K562 (cell line): ENCODE results near the gene OR9Q1. TPM values are rescaled to one million over a fixed set of nuclear protein-coding genes. Genes with fewer than 3 reads are reported as not detected.

Experiments used
- ATAC-seq: fragments of 200-7000 bp; cut with Tn5 transposase; 3 replicates; pipeline ENCODE4 v1.9.1; 2020; ENCODE audit warnings: moderate library complexity
- BruUV-seq: library from RNA; stranded (reverse); fragments of 400-500 nt; replicated peaks from 2 replicates; lab custom pipeline; 2021; lab: Mats Ljungman, UMichigan
- CTCF ChIA-PET: fragments of 300-600 bp; formaldehyde crosslinking; extraction: SDS; loops from one replicate; lab custom pipeline; 2021; ENCODE audit warnings: low intra/inter-chr PET ratio; lab: Yijun Ruan, JAX
- POLR2A ChIA-PET: fragments of 300-600, 350-650 bp; sonication (Branson Sonifier 250); formaldehyde crosslinking; extraction: SDS; loops from one replicate; lab custom pipeline; 2021; ENCODE audit warnings: antibody characterized with exemption, inconsistent platforms; lab: Yijun Ruan, JAX
- DNase-seq, 4 experiments: peaks; one replicate each; pipeline versions ENCODE4 v3.0.0 to v3.0.0-alpha.2; 2011 to 2018; ENCODE audit warnings: low spot score in 3 of 4, mixed read lengths in 3 of 4; ENCODE audit errors: extremely low read depth in 1 of 4
- FAIRE-seq: peaks from 2 replicates; lab custom pipeline; 2011; peaks lifted over from hg19 to GRCh38; lab: Jason Lieb, UNC
- H2AFZ ChIP-seq: 2 replicates; pipeline ENCODE4 v1.6.0; 2011; ENCODE audit warnings: low read depth, low read length, control low read depth, inconsistent platforms
- H3K27ac ChIP-seq: fragments of 200-600 bp; 3 replicates; pipeline ENCODE4 v1.8.0; 2011; ENCODE audit warnings: low read depth, mild to moderate bottlenecking, control low read depth, inconsistent platforms, low read length, moderate library complexity, mixed read lengths; ENCODE audit errors: extremely low read depth
- H3K27me3 ChIP-seq, 2 experiments: fragments of 300-600 bp in 1 of 2; 2 replicates in 1 of 2; 3 replicates in 1 of 2; pipeline versions ENCODE4 v1.6.0 to v1.8.0; 2011; ENCODE audit warnings: inconsistent platforms in 2 of 2, low read length in 2 of 2, mild to moderate bottlenecking in 1 of 2, mixed read lengths in 1 of 2, moderate library complexity in 1 of 2; ENCODE audit not compliant: control insufficient read depth in 2 of 2, insufficient read depth in 2 of 2
- H3K36me3 ChIP-seq: fragments of 300-600 bp; 3 replicates; pipeline ENCODE4 v1.8.0; 2011; ENCODE audit warnings: mild to moderate bottlenecking, low read length, inconsistent platforms; ENCODE audit not compliant: control insufficient read depth, insufficient read depth
- H3K4me1 ChIP-seq, 2 experiments: fragments of 200-600 bp in 1 of 2; replicated peaks in 1 of 2; 2 replicates in 1 of 2; 3 replicates in 1 of 2; pipeline versions ENCODE4 v1.5.1 to v1.8.0; 2011; ENCODE audit warnings: inconsistent platforms in 2 of 2, low read length in 2 of 2, mild to moderate bottlenecking in 1 of 2, mixed read lengths in 1 of 2, moderate library complexity in 1 of 2; ENCODE audit not compliant: control insufficient read depth in 2 of 2, insufficient read depth in 2 of 2
- H3K4me2 ChIP-seq: 2 replicates; pipeline ENCODE4 v1.6.1; 2011; ENCODE audit warnings: low read length, control low read depth, inconsistent platforms, mixed read lengths; ENCODE audit not compliant: insufficient read depth
- H3K4me3 ChIP-seq: fragments of 200-600 bp; sonication (generic), shearing (Covaris generic); 2 replicates; pipeline ENCODE4 v1.5.1; 2016; ENCODE audit warnings: control low read depth, inconsistent platforms
- H3K79me2 ChIP-seq: fragments of 200-600 bp; 3 replicates; pipeline ENCODE4 v1.8.0; 2011; ENCODE audit warnings: low read length, inconsistent platforms; ENCODE audit not compliant: control insufficient read depth, insufficient read depth
- H3K9ac ChIP-seq, 2 experiments: 2 replicates each; pipeline versions ENCODE4 v1.6.0 to v1.6.1; 2011; ENCODE audit warnings: low read depth in 2 of 2, low read length in 2 of 2, control low read depth in 1 of 2, inconsistent platforms in 1 of 2, mild to moderate bottlenecking in 1 of 2, mixed read lengths in 1 of 2; ENCODE audit not compliant: insufficient read depth in 1 of 2
- H3K9me1 ChIP-seq: one replicate; pipeline ENCODE4 v1.6.0; 2011; ENCODE audit warnings: inconsistent platforms, mild to moderate bottlenecking, low read length, moderate library complexity; ENCODE audit not compliant: control insufficient read depth, insufficient read depth
- H3K9me3 ChIP-seq: replicated peaks from 2 replicates; pipeline ENCODE4 v1.5.1; 2011; ENCODE audit warnings: low read depth, low read length, inconsistent platforms; ENCODE audit not compliant: control insufficient read depth, insufficient read depth
- H4K20me1 ChIP-seq: replicated peaks from 2 replicates; pipeline ENCODE4 v1.6.1; 2011; ENCODE audit warnings: low read length, inconsistent platforms, mixed read lengths; ENCODE audit not compliant: control insufficient read depth, insufficient read depth
- CEBPB ChIP-seq: fragments of 450-650 bp; IDR thresholded peaks from 2 replicates; pipeline ENCODE4 v1.6.1; 2016; ENCODE audit warnings: missing genetic modification characterization, missing compliant biosample characterization
- DNMT1 ChIP-seq: fragments of 450-650 bp; IDR thresholded peaks from 2 replicates; pipeline ENCODE4 v1.6.1; 2016; ENCODE audit warnings: antibody characterized with exemption, mild to moderate bottlenecking
- ZC3H8 ChIP-seq: fragments of 450-650 bp; IDR thresholded peaks from 2 replicates; pipeline ENCODE4 v1.6.1; 2017
- WGBS: fragments of 100-300 bp; shearing (Covaris generic); methylation state at CpG from one replicate; pipeline ENCODE4 v1.1.6; 2016; ENCODE audit warnings: low coverage, mixed read lengths; ENCODE audit not compliant: insufficient coverage; ENCODE audit errors: missing lambda C conversion rate; 5-methylcytosine and 5-hydroxymethylcytosine counted together
- in situ Hi-C: fragments of 300-500 bp; cut with MboI; formaldehyde crosslinking; loops from 4 replicates; pipeline ENCODE4 v1.15.0; 2018; ENCODE audit warnings: inconsistent platforms, mixed read lengths
- intact Hi-C: fragments of 100-400 bp; cut with micrococcal nuclease; formaldehyde crosslinking; loops from 2 replicates; pipeline ENCODE4 v1.14.2; 2022
- polyA plus RNA-seq, 8 experiments: library from polyadenylated mRNA; depleted of rRNA in 4 of 8; stranded (reverse) in 5 of 8; unstranded in 3 of 8; fragments of >200 nt; fragmentation: Nextera tagmentation in 2 of 8; fragmentation: Illumina TruSeq in 1 of 8; extraction: Ambion mirVana in 2 of 8; extraction: Trizol in 1 of 8; gene quantifications; 2 replicates each; pipeline versions ENCODE4 v1.2.1 to v1.2.3, GENCODE V29; 2011 to 2014; ENCODE audit warnings: inconsistent platforms in 1 of 8, missing spikeins in 1 of 8
- total RNA-seq, 7 experiments: library from RNA; depleted of rRNA in 6 of 7; stranded (reverse); fragments of >200 nt in 6 of 7; fragmentation: Illumina TruSeq in 2 of 7; extraction: Trizol in 2 of 7; gene quantifications; 2 replicates each; pipeline versions ENCODE4 v1.2.1 to v1.2.3, GENCODE V29; 2011 to 2021; ENCODE audit warnings: low replicate concordance in 1 of 7
- TF ChIP-seq, protein P1 (sequence below), 2 experiments: fragments of 450-650 bp; formaldehyde crosslinking in 1 of 2; IDR thresholded peaks; 2 replicates each; pipeline versions ENCODE4 v1.4.0 to v1.6.1; 2014 to 2020; ENCODE audit warnings: mild to moderate bottlenecking in 2 of 2, borderline replicate concordance in 1 of 2, low read depth in 1 of 2

OR9Q1 gene
- total and polyA plus RNA-seq, 9 of the 15 experiments (the other 6 are each of a cell fraction or from before 2014, with no cell fraction given), result not detected

GRCh38 chr11:58024601-58025091 lies 965 bp downstream of the OR9Q1 start:
- Histone ChIP-seq H4K20me1 (no peaks in the 10 kb centered on the region), H3K9ac (no peak overlapping the region), H3K79me2 (no peaks in the 10 kb centered on the region), H3K4me3 (no peak overlapping the region), H3K36me3 (no peaks in the 10 kb centered on the region), H3K9me3 (no peaks in the 10 kb centered on the region), H3K9me1 (no peaks in the 10 kb centered on the region)
- CTCF ChIA-PET, result no interaction called here
- BruUV-seq, result no TSS peak
- POLR2A ChIA-PET, result interaction anchor here (0.6 to 0.9 kb wide), 2 partner anchors 10 to 150 kb away, joined by 3 to 4 read pairs; no protein-coding TSS in a partner anchor
- FAIRE-seq, result no peak
- no peak for DNase-seq
- in situ Hi-C loops, result no loop called here
- 3% methylated on average over 8 of the region's 8 CpGs for WGBS
- no peak for TF ChIP-seq DNMT1
- TF ChIP-seq ZC3H8, result no peak
- peak; percentile 31; the same call in 1 of the 2 replicates for TF ChIP-seq CEBPB
- TF ChIP-seq, all 486 proteins: peak for 1
- intact Hi-C loops, result no loop called here
- no peak overlapping the region for H3K27ac ChIP-seq
- ATAC-seq, result no peak
- H3K4me1 ChIP-seq, result no peaks in the 10 kb centered on the region
- H3K27me3 ChIP-seq, result peaks cover 7 to 28% of the 10 kb centered on the region in 2 experiments
- no peak overlapping the region for H2AFZ ChIP-seq
- H3K4me2 ChIP-seq, result no peak overlapping the region

DNA sequence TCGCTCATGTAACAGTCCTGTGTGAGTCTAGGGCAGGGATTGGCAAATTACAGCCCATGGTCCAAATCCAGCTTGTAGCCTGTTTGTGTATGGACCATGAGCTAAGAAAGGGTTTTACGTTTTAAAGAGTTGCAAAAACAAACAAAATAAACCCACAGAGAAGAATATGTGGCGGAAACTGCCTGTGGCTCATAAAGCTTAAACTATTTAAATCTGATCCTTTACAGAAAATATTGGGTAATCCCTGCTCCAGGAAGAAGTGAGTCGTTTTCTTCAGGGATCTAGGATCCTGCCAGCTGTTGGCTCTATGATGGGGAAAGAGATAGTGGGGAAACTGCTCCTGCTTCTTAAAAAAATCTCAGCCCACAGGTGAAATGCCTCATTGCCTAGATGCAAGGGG lies 3.7 kb downstream of the OR9Q1 start:
- Histone ChIP-seq H3K79me2 (no peaks in the 10 kb centered on the region), H3K4me3 (no peak overlapping the region), H3K9ac (no peak overlapping the region), H2AFZ (no peak overlapping the region), H3K27me3 (peaks cover 7 to 28% of the 10 kb centered on the region in 2 experiments), H3K27ac (no peak overlapping the region), H4K20me1 (no peaks in the 10 kb centered on the region), H3K4me1 (no peaks in the 10 kb centered on the region), H3K4me2 (no peak overlapping the region), H3K9me1 (no peaks in the 10 kb centered on the region), H3K9me3 (no peaks in the 10 kb centered on the region), H3K36me3 (no peaks in the 10 kb centered on the region)
- DNase-seq (no peak), FAIRE-seq (no peak), ATAC-seq (no peak)
- no TSS peak for BruUV-seq
- 0% methylated on average over 4 of the region's 4 CpGs for WGBS
- ChIA-PET CTCF (no interaction called here), POLR2A (no interaction called here)
- in situ Hi-C loops (no loop called here), intact Hi-C loops (no loop called here)
- TF ChIP-seq, protein P1, sequence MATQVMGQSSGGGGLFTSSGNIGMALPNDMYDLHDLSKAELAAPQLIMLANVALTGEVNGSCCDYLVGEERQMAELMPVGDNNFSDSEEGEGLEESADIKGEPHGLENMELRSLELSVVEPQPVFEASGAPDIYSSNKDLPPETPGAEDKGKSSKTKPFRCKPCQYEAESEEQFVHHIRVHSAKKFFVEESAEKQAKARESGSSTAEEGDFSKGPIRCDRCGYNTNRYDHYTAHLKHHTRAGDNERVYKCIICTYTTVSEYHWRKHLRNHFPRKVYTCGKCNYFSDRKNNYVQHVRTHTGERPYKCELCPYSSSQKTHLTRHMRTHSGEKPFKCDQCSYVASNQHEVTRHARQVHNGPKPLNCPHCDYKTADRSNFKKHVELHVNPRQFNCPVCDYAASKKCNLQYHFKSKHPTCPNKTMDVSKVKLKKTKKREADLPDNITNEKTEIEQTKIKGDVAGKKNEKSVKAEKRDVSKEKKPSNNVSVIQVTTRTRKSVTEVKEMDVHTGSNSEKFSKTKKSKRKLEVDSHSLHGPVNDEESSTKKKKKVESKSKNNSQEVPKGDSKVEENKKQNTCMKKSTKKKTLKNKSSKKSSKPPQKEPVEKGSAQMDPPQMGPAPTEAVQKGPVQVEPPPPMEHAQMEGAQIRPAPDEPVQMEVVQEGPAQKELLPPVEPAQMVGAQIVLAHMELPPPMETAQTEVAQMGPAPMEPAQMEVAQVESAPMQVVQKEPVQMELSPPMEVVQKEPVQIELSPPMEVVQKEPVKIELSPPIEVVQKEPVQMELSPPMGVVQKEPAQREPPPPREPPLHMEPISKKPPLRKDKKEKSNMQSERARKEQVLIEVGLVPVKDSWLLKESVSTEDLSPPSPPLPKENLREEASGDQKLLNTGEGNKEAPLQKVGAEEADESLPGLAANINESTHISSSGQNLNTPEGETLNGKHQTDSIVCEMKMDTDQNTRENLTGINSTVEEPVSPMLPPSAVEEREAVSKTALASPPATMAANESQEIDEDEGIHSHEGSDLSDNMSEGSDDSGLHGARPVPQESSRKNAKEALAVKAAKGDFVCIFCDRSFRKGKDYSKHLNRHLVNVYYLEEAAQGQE (IDR thresholded peaks at IDR 0.05; ENCODE audit: borderline replicate concordance), result no peak
- TF ChIP-seq, protein P1 (CRISPR knock-in tag; IDR thresholded peaks at IDR 0.05; ENCODE audit: low read depth), result no peak
